HL-60 (cell line): ENCODE measurements around the gene FAM53B.

ENCODE experiments used
- GABPA ChIP-seq: IDR thresholded peaks from 2 replicates; pipeline ENCODE4 v1.6.1; 2012; ENCODE audit warnings: low read depth
- POLR2AphosphoS5 ChIP-seq: IDR thresholded peaks from 2 replicates; pipeline ENCODE4 v1.6.1; 2012; ENCODE audit warnings: low read depth
- REST ChIP-seq: IDR thresholded peaks from 2 replicates; pipeline ENCODE4 v1.6.1; 2012; ENCODE audit warnings: low read depth; ENCODE audit not compliant: insufficient replicate concordance
- SPI1 ChIP-seq: IDR thresholded peaks from 2 replicates; pipeline ENCODE4 v1.6.1; 2012; ENCODE audit warnings: low read depth, mild to moderate bottlenecking, borderline replicate concordance
- TF ChIP-seq, protein P1 (sequence below): IDR thresholded peaks from one replicate; pipeline ENCODE4 v1.5.1; 2011; ENCODE audit warnings: low read length, control low read depth, inconsistent platforms; ENCODE audit not compliant: insufficient read depth

- TF ChIP-seq REST, result no peak
- TF ChIP-seq, protein P1, sequence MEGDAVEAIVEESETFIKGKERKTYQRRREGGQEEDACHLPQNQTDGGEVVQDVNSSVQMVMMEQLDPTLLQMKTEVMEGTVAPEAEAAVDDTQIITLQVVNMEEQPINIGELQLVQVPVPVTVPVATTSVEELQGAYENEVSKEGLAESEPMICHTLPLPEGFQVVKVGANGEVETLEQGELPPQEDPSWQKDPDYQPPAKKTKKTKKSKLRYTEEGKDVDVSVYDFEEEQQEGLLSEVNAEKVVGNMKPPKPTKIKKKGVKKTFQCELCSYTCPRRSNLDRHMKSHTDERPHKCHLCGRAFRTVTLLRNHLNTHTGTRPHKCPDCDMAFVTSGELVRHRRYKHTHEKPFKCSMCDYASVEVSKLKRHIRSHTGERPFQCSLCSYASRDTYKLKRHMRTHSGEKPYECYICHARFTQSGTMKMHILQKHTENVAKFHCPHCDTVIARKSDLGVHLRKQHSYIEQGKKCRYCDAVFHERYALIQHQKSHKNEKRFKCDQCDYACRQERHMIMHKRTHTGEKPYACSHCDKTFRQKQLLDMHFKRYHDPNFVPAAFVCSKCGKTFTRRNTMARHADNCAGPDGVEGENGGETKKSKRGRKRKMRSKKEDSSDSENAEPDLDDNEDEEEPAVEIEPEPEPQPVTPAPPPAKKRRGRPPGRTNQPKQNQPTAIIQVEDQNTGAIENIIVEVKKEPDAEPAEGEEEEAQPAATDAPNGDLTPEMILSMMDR, result no peak
- TF ChIP-seq POLR2AphosphoS5, result no peak
- TF ChIP-seq GABPA, result no peak
- no peak for TF ChIP-seq SPI1
These were observed 144.6 kb downstream of the FAM53B start for GRCh38 chr10:124599588-124600050.
